Epithelial cell of esophagus (primary cell): ENCODE measurements around the gene CDKN1A.
"Not testable (repeated sequence)": the region's sequence is repeated elsewhere in the genome, so short reads cannot be mapped to it uniquely, and the experiment has no call there.

Experiments
- DNase-seq: peaks from one replicate; pipeline ENCODE4 v3.0.0; 2010; ENCODE audit warnings: low read depth
- H3K4me3 ChIP-seq: 2 replicates; pipeline ENCODE4 v1.5.1; 2011; ENCODE audit warnings: mild to moderate bottlenecking, low read length, control low read depth
- TF ChIP-seq, protein P1 (sequence below): IDR thresholded peaks from 2 replicates; pipeline ENCODE4 v1.5.1; 2011; ENCODE audit warnings: low read depth, mild to moderate bottlenecking, low read length, control low read depth, inconsistent platforms; ENCODE audit not compliant: insufficient read depth; ENCODE audit errors: missing control alignments

CDKN1A gene

DNA sequence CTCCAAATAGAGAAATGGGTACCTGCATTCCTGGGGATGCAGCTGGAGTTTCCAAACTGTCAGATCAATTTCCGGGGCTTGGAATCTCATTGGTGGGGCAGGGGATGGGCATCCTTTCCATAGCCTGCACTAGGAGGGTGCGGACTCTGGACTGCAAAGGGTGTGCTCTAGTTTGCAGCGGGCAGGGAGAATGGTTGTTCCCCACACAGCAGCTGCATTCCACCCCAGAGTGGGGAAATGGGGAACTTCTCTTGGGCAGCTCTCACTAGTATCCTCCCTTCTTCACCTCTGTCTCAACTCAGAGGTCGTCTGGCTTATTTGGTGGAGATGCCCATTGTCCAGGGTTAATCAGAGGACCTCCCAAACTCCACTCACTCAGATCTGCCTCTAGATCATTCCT, 34.5 kb upstream of the CDKN1A start:
- no peak for DNase-seq

GRCh38 chr6:36649086-36649485, 29.4 kb upstream of the CDKN1A start:
- TF ChIP-seq, protein P1, sequence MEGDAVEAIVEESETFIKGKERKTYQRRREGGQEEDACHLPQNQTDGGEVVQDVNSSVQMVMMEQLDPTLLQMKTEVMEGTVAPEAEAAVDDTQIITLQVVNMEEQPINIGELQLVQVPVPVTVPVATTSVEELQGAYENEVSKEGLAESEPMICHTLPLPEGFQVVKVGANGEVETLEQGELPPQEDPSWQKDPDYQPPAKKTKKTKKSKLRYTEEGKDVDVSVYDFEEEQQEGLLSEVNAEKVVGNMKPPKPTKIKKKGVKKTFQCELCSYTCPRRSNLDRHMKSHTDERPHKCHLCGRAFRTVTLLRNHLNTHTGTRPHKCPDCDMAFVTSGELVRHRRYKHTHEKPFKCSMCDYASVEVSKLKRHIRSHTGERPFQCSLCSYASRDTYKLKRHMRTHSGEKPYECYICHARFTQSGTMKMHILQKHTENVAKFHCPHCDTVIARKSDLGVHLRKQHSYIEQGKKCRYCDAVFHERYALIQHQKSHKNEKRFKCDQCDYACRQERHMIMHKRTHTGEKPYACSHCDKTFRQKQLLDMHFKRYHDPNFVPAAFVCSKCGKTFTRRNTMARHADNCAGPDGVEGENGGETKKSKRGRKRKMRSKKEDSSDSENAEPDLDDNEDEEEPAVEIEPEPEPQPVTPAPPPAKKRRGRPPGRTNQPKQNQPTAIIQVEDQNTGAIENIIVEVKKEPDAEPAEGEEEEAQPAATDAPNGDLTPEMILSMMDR: no peak
- no peak overlapping the region for H3K4me3 ChIP-seq
- no peak for DNase-seq

More for the DNA sequence above, 34.5 kb upstream of the CDKN1A start:
- H3K4me3 ChIP-seq: no peak overlapping the region
- TF ChIP-seq, protein P1: no peak

DNA sequence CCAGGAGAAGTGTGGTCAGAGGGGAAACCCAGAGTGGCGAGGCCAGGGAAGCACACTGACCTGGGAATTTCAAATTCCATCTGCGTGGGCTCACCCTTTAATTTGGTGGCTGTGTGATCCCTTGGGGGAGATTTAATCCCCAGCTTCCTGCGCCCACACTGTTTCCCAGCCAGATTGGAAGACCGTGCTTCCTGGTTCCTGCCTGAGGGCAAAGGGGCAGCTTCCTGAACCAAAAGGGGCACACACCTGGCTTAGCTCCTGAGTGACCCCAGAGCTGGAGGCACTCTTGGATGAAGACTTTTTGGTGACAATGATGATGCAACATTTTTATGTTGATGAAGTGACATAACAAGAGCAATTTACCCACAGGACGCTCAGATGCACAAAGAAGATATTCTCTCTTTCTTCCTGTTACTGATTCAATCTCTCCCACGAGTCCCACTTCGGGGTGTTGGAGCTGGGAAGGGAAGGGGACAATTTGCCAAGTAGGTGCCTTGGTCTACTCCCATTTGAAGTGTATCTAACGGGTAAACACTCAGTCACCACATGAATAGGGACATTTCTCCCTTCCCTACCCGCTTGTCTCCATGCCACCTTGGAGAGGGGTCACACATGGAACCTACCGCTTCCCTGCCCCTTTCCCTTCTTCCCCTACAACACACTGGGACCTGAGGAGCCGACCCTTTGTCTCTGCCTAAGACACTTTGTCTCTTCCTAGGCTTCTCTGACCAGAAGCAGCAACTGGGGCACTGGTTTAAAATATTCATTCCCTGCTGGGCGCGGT, 28.6 kb upstream of the CDKN1A start:
- DNase-seq: no peak
- TF ChIP-seq, protein P1: no peak
- no peak overlapping the region for H3K4me3 ChIP-seq

- TF ChIP-seq, protein P1: no peak
- no peak for DNase-seq
- no peak overlapping the region for H3K4me3 ChIP-seq
These were observed 27.6 kb upstream of the CDKN1A start for GRCh38 chr6:36650848-36651478.

DNA sequence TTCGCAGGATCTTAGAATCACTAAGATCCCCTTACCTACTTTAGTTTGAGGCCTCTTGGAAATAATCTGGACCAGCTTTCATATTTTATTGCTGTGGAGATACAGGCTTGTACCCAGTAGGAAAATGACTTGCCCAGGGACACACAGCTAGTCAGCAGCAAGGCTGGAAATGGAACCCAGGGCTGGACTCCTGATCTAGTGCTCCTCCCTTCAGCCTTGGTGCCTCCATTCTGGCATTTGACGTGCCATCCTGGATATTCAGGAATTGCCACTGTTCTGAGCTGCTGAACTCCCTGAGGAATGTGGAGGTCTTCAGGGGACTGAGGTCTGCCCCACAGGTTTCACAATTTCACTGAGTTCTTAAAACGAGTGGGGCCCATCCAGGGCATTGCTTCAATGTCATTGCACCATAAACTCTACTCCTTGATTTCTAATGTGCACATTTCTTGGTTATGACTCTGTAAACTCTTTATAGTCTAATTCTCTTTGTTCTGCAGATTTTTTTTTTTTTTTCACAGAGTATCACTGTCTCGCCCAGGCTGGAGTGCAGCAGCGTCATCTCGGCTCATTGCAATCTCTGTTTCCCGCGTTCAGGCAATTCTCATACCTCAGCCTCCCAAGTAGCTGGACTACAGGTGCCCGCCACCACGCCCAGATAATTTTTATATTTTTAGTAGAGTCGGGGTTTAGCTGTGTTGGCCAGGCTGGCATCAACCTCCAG, 26.7 kb upstream of the CDKN1A start:
- TF ChIP-seq, protein P1: no peak
- no peak for DNase-seq
- H3K4me3 ChIP-seq: no peak overlapping the region

- not testable (repeated sequence) for DNase-seq, H3K4me3 ChIP-seq
These were observed 24.0 kb upstream of the CDKN1A start for GRCh38 chr6:36654469-36654868.

DNA sequence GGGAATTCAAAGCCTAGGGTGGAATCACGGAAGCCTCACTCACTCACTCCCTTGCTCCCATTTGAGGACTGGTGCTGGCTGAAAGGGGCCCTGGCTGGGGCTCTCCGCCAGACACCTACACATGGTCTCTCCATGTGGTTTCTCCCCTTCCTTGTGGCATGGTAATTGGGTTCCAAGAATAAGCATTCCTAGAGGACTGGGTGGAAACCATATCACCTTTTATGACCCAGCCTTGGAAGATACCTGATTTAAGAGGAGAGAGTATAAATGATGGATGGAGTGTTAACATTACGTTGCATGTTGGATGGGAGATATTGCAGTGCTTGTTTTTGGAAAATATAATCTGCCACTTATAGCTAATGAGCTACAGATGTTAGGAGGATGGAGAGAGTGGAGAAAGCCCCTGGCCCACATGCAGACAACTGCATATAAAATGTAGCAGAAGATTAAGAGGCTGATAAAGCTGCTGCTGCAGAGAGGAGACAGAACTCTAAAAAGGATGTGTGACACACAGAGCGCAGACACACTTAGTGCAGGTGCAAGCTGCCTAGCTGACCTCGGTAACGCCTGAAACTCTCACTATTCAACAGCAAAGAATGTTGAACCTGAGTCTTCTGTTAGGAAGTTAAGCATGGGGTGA, 23.3 kb upstream of the CDKN1A start:
- no peak for DNase-seq
- no peak overlapping the region for H3K4me3 ChIP-seq
- TF ChIP-seq, protein P1: no peak
